K562 (cell line): ENCODE results near the gene HRH3. TPM values are rescaled to one million over a fixed set of nuclear protein-coding genes. Genes with fewer than 3 reads are reported as not detected.

Experiments used
- BCOR ChIP-seq: fragments of 450-650 bp; IDR thresholded peaks from 2 replicates; pipeline ENCODE4 v1.6.1; 2016
- BHLHE40 ChIP-seq: IDR thresholded peaks from 2 replicates; pipeline ENCODE4 v1.6.1; 2011; ENCODE audit warnings: low read length, improper control_type of control experiment
- EWSR1 ChIP-seq: fragments of 450-650 bp; IDR thresholded peaks from 2 replicates; pipeline ENCODE4 v1.6.1; 2018; ENCODE audit warnings: borderline replicate concordance, mild to moderate bottlenecking, low read depth, moderate library complexity; ENCODE audit not compliant: partially characterized antibody
- KAT8 ChIP-seq: fragments of 450-650 bp; IDR thresholded peaks from 2 replicates; pipeline ENCODE4 v1.6.1; 2016; ENCODE audit warnings: low read depth, mild to moderate bottlenecking
- MBD2 ChIP-seq: sonication (generic); IDR thresholded peaks from 2 replicates; pipeline ENCODE4 v1.6.1; 2016; ENCODE audit warnings: low read depth, borderline replicate concordance
- MEIS2 ChIP-seq: fragments of 450-650 bp; IDR thresholded peaks from 2 replicates; pipeline ENCODE4 v1.6.1; 2014; ENCODE audit warnings: mild to moderate bottlenecking; ENCODE audit not compliant: partially characterized antibody
- NRF1 ChIP-seq, 2 experiments: fragments of 450-650 bp; IDR thresholded peaks in 1 of 2; conservative IDR thresholded peaks in 1 of 2; 2 replicates each; pipeline ENCODE4 v1.6.1; 2014; ENCODE audit warnings: mild to moderate bottlenecking in 2 of 2
- RB1 ChIP-seq: fragments of 450-650 bp; IDR thresholded peaks from 2 replicates; pipeline ENCODE4 v1.6.1; 2017; ENCODE audit warnings: low read depth, mild to moderate bottlenecking
- RBM25 ChIP-seq: fragments of 200-400 bp; formaldehyde crosslinking; IDR thresholded peaks from 2 replicates; pipeline ENCODE4 v1.6.1; 2018; ENCODE audit warnings: low read length, low read depth, moderate library complexity; ENCODE audit not compliant: severe bottlenecking
- SNRNP70 ChIP-seq: fragments of 200-400 bp; formaldehyde crosslinking; optimal IDR thresholded peaks from 2 replicates; pipeline ENCODE3; 2017; ENCODE audit warnings: low read depth, low read length
- SP2 ChIP-seq: IDR thresholded peaks from 2 replicates; pipeline ENCODE4 v1.6.1; 2011; ENCODE audit warnings: mild to moderate bottlenecking, low read depth, low read length, moderate library complexity; ENCODE audit not compliant: poor library complexity, severe bottlenecking; ENCODE audit errors: extremely low read depth
- SRSF7 ChIP-seq: fragments of 200-400 bp; formaldehyde crosslinking; optimal IDR thresholded peaks from 2 replicates; pipeline ENCODE3; 2017; ENCODE audit warnings: mild to moderate bottlenecking, low read depth, low read length
- TAF1 ChIP-seq: IDR thresholded peaks from 2 replicates; pipeline ENCODE4 v1.6.1; 2011; ENCODE audit warnings: mild to moderate bottlenecking, low read length, moderate library complexity; ENCODE audit not compliant: insufficient read depth, control insufficient read depth, severe bottlenecking; ENCODE audit errors: extremely low read depth
- TBP ChIP-seq: optimal IDR thresholded peaks from 2 replicates; pipeline ENCODE3; 2011; ENCODE audit warnings: low read depth, low read length, improper control_type of control experiment
- THRAP3 ChIP-seq: fragments of 450-650 bp; IDR thresholded peaks from 2 replicates; pipeline ENCODE4 v1.6.1; 2016; ENCODE audit warnings: mild to moderate bottlenecking, inconsistent platforms, borderline replicate concordance
- ZNF146 ChIP-seq: IDR thresholded peaks from one replicate; pipeline ENCODE4 v1.6.1; 2018; ENCODE audit warnings: missing compliant biosample characterization; ENCODE audit not compliant: unreplicated experiment
- ZNF212 ChIP-seq: fragments of 450-650 bp; formaldehyde crosslinking; IDR thresholded peaks from 2 replicates; pipeline ENCODE4 v1.4.0; 2020; ENCODE audit warnings: mild to moderate bottlenecking
- polyA plus RNA-seq, 8 experiments: library from polyadenylated mRNA; depleted of rRNA in 4 of 8; stranded (reverse) in 5 of 8; unstranded in 3 of 8; fragments of >200 nt; fragmentation: Nextera tagmentation in 2 of 8; fragmentation: Illumina TruSeq in 1 of 8; extraction: Ambion mirVana in 2 of 8; extraction: Trizol in 1 of 8; gene quantifications; 2 replicates each; pipeline versions ENCODE4 v1.2.1 to v1.2.3, GENCODE V29; 2011 to 2014; ENCODE audit warnings: inconsistent platforms in 1 of 8, missing spikeins in 1 of 8
- total RNA-seq, 7 experiments: library from RNA; depleted of rRNA in 6 of 7; stranded (reverse); fragments of >200 nt in 6 of 7; fragmentation: Illumina TruSeq in 2 of 7; extraction: Trizol in 2 of 7; gene quantifications; 2 replicates each; pipeline versions ENCODE4 v1.2.1 to v1.2.3, GENCODE V29; 2011 to 2021; ENCODE audit warnings: low replicate concordance in 1 of 7
- TF ChIP-seq, protein P1 (sequence below): sonication (generic); formaldehyde crosslinking; IDR thresholded peaks from 2 replicates; pipeline ENCODE4 v1.9.0; 2022; ENCODE audit warnings: mild to moderate bottlenecking, missing genetic modification reagents
- TF ChIP-seq, protein P2 (sequence below): IDR thresholded peaks from 2 replicates; pipeline ENCODE4 v1.6.1; 2014; ENCODE audit warnings: antibody characterized with exemption
- TF ChIP-seq, protein P3 (sequence below): fragments of 250-450 bp; sonication (Bioruptor Pico); IDR thresholded peaks from 2 replicates; pipeline ENCODE4 v1.8.0; 2022; ENCODE audit warnings: moderate library complexity, mild to moderate bottlenecking, inconsistent platforms
- TF ChIP-seq, protein P4 (sequence below): sonication (generic); formaldehyde crosslinking; IDR thresholded peaks from 2 replicates; pipeline ENCODE4 v1.5.0; 2020; ENCODE audit warnings: missing genetic modification reagents

HRH3 gene
- total and polyA plus RNA-seq, 9 of the 15 experiments (the other 6 are each of a cell fraction or from before 2014, with no cell fraction given) = not detected

DNA sequence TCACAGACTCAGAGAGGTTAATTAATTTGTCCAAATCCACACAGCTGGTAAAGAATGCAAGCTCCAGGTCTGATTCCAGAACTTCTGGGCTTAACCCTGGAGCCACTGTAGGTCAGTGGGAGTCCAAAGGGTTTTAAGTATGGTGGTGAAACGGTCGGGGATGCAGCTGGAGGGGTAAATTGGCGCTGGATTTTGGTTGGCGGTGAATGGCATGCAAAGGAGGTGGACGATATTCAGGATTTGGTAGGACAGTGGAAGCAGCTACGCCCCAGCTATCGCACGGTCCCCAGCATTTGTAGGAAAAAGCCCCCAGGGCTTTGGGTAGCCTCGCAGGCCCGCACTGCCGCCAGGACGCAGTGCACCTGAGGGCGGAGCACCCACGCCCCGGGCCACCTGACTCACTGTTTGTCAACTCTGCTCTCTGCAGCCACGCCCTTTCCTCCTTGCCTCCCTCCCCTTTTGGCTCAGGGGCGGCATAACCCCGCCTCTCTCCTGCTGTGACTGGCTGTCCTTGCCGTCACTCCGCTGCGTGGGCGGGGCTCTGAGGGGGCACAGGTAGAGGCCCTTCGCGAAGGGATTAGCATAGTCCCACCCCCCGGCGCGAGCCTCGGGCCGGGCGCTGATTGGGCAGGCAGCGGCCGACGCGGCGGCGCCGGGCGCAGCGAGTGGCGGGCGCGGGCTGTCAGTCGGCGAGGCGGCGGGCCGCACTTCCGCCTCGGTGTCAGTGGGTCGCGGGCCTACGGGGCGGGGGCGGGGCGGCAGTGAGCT, 17.9 kb upstream of the HRH3 start, which contains the start of gene OSBPL2 (continued):
- no peak for TF ChIP-seq ZNF146 (CRISPR knock-in tag)
- TF ChIP-seq, protein P1, sequence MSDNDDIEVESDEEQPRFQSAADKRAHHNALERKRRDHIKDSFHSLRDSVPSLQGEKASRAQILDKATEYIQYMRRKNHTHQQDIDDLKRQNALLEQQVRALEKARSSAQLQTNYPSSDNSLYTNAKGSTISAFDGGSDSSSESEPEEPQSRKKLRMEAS (CRISPR knock-in tag) = peak; percentile 53; the same call in 1 of the 2 replicates
- peak; percentile 83 to 87 for TF ChIP-seq NRF1 (conservative IDR thresholded peaks at IDR 0.05 in 1 of 2, IDR thresholded peaks at IDR 0.05 in 1 of 2)
- TF ChIP-seq, protein P2, sequence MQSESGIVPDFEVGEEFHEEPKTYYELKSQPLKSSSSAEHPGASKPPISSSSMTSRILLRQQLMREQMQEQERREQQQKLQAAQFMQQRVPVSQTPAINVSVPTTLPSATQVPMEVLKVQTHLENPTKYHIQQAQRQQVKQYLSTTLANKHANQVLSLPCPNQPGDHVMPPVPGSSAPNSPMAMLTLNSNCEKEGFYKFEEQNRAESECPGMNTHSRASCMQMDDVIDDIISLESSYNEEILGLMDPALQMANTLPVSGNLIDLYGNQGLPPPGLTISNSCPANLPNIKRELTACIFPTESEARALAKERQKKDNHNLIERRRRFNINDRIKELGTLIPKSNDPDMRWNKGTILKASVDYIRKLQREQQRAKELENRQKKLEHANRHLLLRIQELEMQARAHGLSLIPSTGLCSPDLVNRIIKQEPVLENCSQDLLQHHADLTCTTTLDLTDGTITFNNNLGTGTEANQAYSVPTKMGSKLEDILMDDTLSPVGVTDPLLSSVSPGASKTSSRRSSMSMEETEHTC = peak; percentile 35; the same call in 1 of the 2 replicates
- TF ChIP-seq SNRNP70 = no peak
- no peak for TF ChIP-seq KAT8
- TF ChIP-seq BCOR = peak; percentile 86
- TF ChIP-seq TBP = peak; percentile 15
- TF ChIP-seq THRAP3 = no peak
- TF ChIP-seq EWSR1 = no peak
- no peak for TF ChIP-seq ZNF212 (CRISPR knock-in tag)
- TF ChIP-seq RB1 = peak; percentile 69
- peak; percentile 100 for TF ChIP-seq RBM25
- peak; percentile 47; the same call in 1 of the 2 replicates for TF ChIP-seq BHLHE40
- TF ChIP-seq, protein P3, sequence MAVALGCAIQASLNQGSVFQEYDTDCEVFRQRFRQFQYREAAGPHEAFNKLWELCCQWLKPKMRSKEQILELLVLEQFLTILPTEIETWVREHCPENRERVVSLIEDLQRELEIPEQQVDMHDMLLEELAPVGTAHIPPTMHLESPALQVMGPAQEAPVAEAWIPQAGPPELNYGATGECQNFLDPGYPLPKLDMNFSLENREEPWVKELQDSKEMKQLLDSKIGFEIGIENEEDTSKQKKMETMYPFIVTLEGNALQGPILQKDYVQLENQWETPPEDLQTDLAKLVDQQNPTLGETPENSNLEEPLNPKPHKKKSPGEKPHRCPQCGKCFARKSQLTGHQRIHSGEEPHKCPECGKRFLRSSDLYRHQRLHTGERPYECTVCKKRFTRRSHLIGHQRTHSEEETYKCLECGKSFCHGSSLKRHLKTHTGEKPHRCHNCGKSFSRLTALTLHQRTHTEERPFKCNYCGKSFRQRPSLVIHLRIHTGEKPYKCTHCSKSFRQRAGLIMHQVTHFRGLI = no peak
- TF ChIP-seq, protein P4, sequence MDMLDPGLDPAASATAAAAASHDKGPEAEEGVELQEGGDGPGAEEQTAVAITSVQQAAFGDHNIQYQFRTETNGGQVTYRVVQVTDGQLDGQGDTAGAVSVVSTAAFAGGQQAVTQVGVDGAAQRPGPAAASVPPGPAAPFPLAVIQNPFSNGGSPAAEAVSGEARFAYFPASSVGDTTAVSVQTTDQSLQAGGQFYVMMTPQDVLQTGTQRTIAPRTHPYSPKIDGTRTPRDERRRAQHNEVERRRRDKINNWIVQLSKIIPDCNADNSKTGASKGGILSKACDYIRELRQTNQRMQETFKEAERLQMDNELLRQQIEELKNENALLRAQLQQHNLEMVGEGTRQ (CRISPR knock-in tag) = peak; percentile 83
- peak; percentile 43 for TF ChIP-seq MEIS2
- TF ChIP-seq SP2 = peak; percentile 84
- peak; percentile 22 for TF ChIP-seq TAF1
- no peak for TF ChIP-seq SRSF7
- peak; percentile 80; the same call in 1 of the 2 replicates for TF ChIP-seq MBD2
